Measurements from ENCODE around the gene TEAD3. TPM values are rescaled to one million over a fixed set of nuclear protein-coding genes. Genes with fewer than 3 reads are reported as not detected.

TEAD3 gene
- total and polyA plus RNA-seq, 8 donors: 3.0 to 10.0 (median 5.6) TPM

DNA sequence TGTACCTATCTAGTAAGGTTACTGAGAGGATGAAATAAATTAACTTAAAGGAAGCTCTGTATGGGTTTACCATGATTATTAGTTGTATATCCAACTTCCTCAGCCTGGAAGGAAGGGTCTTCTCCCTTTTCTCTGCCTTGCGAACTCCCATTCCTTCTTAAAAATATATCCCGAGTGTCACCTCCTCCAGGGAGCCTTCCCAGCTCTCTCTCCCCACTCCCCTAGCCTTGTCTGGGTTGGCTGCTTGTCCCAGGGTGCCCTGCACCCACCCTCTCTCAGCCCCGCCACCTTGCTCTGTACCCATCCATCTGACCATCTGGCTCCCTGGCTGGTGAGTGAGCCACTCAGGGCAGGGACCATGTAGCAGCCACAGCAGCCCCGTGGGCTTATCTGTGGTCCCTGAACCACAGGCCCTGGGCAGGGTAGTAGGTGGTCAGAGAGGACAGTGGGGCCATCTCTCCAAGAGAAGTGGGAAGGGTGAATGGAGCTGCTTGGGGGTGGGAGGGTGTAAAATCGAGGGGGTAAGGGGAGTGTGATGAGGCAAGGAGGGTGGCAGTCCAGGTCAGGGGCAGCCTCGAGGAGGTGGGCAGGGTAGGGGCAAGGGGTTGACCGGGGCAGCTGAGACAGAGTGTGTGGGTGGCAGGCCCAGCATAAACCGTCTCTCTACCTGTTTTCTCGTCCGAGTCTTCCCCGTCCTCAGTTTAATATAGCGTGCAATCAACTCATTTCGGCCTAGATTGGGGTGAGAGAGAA lies 12.8 kb downstream of the TEAD3 start:
- FAIRE-seq: no peak
- Histone ChIP-seq H3K4me1 (no peaks in the 10 kb centered on the region), H3K9me3 (no peaks in the 10 kb centered on the region), H3K27me3 (no peaks in the 10 kb centered on the region), H3K36me3 (no peaks in the 10 kb centered on the region), H3K4me3 (no peak overlapping the region), H3K27ac (no peak overlapping the region)
- TF ChIP-seq CTCF (IDR thresholded peaks at IDR 0.05): no peak
- intact Hi-C loops (cut with DNase I): no loop called here
- no peak for ATAC-seq
- WGBS, 2 donors: 88 to 91% methylated on average over 13 of the region's 13 CpGs
- DNase-seq: peak in 1 of 6 donors; percentile 44

- Histone ChIP-seq H3K27ac (no peak overlapping the region), H3K4me1 (no peaks in the 10 kb centered on the region), H3K4me3 (no peak overlapping the region), H3K36me3 (no peaks in the 10 kb centered on the region), H3K9me3 (no peaks in the 10 kb centered on the region), H3K27me3 (no peaks in the 10 kb centered on the region)
- 94 to 100% methylated on average over 3 of the region's 3 CpGs for WGBS, 2 donors
- DNase-seq: no peak
- FAIRE-seq: no peak
- intact Hi-C loops (cut with DNase I): no loop called here
- no peak for ATAC-seq
- TF ChIP-seq CTCF (IDR thresholded peaks at IDR 0.05): no peak
Observed at GRCh38 chr6:35483490-35483889, 13.4 kb downstream of the TEAD3 start.

DNA sequence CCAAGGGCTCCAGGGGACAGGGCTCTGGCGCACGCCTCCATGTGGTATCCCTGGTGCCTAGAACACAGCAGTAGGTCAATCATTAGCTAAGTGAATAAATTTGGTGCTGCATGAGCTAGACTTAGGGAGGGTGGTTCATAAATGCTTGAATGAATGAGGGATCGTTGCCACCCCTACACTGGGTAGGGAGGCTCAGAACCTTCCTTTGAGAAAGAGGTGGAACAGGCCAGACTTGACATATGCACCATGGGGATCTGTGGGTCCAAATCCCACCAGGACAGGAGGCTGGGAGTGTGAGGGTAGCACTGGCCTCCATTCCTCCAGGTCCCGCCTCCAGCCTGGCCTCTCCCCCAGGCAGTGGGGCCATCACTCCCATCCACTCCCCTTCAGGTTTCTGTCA lies 13.8 kb downstream of the TEAD3 start:
- Histone ChIP-seq H3K36me3 (no peaks in the 10 kb centered on the region), H3K4me1 (no peaks in the 10 kb centered on the region), H3K27ac (no peak overlapping the region), H3K9me3 (no peaks in the 10 kb centered on the region), H3K4me3 (no peak overlapping the region), H3K27me3 (no peaks in the 10 kb centered on the region)
- ATAC-seq (no peak), FAIRE-seq (no peak), DNase-seq (peak in 1 of 6 donors; percentile 22)
- no peak for TF ChIP-seq CTCF (IDR thresholded peaks at IDR 0.05)
- 97 to 99% methylated on average over 4 of the region's 4 CpGs for WGBS, 2 donors
- intact Hi-C loops (cut with DNase I): no loop called here

DNA sequence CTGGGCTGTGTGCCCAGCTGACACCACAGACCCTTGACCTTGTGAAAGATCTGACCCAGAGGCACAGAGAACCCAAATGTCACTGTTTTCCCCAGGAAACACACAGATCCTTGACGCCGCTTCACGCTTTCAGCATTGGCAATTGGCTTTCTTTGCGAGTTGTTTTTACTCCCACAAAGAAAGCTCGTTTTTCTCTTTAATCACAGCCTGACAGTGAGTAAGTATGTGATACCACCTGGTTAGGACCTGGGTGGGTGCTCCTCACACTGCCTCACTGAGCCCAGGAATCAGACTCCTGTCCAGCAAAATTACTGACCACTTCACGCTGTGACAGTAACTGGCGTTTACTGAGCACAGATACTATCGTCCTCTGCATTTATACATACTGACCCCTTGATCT lies 15.7 kb downstream of the TEAD3 start:
- no peak overlapping the region for H3K4me3 ChIP-seq
- no peaks in the 10 kb centered on the region for H3K9me3 ChIP-seq
- no peaks in the 10 kb centered on the region for H3K36me3 ChIP-seq
- FAIRE-seq: no peak
- H3K4me1 ChIP-seq: no peaks in the 10 kb centered on the region
- no peak overlapping the region for H3K27ac ChIP-seq
- intact Hi-C loops (cut with DNase I): no loop called here
- no peaks in the 10 kb centered on the region for H3K27me3 ChIP-seq
- no peak for DNase-seq
- ATAC-seq: no peak
- 88 to 90% methylated on average over 8 of the region's 8 CpGs for WGBS, 2 donors
- no peak for TF ChIP-seq CTCF (IDR thresholded peaks at IDR 0.05)

DNA sequence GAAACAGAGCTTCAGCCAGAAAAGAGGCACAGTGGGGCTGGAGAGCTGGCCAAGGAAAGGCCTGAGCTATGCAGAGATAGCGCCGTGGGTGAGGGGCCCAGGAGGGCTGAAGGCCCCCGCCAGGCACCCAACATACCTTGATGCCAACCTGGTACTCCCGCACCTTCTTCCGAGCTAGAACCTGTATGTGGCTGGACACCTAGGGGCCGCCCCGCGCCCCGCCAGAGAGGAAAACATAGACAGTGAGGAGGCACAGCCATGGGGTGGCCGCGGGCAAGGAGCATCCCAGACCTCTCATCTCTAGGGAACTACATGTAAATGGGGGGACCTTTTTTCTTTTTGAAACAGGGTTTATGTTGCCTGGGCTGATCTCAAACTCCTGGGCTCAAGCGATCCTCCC lies 16.7 kb downstream of the TEAD3 start:
- Histone ChIP-seq H3K36me3 (no peaks in the 10 kb centered on the region), H3K27me3 (no peaks in the 10 kb centered on the region), H3K9me3 (no peaks in the 10 kb centered on the region), H3K4me1 (no peaks in the 10 kb centered on the region), H3K27ac (no peak overlapping the region), H3K4me3 (no peak overlapping the region)
- ATAC-seq: no peak
- TF ChIP-seq CTCF (IDR thresholded peaks at IDR 0.05): no peak
- no peak for FAIRE-seq
- no peak for DNase-seq
- intact Hi-C loops (cut with DNase I): no loop called here
- 93 to 97% methylated on average over 12 of the region's 12 CpGs for WGBS, 2 donors
